Measurements from ENCODE around the gene GPAT3. TPM values are rescaled to one million over a fixed set of nuclear protein-coding genes. Genes with fewer than 3 reads are reported as not detected.
"Not testable (repeated sequence)": the region's sequence is repeated elsewhere in the genome, so short reads cannot be mapped to it uniquely, and the experiment has no call there.

The GPAT3 gene
- total RNA-seq, 4 donors from 2014 or later, result 38.3 to 73.5 (median 62.9) TPM

GRCh38 chr4:83618991-83619645 lies 83.2 kb downstream of the GPAT3 start:
- TF ChIP-seq POLR2A (IDR thresholded peaks at IDR 0.05) (no peak), CTCF (IDR thresholded peaks at IDR 0.05) (no peak)
- peaks cover 21 to 25% of the 10 kb centered on the region in 2 donors for H3K4me1 ChIP-seq
- H3K27me3 ChIP-seq, result no peaks in the 10 kb centered on the region
- no peaks in the 10 kb centered on the region for H3K9me3 ChIP-seq
- H3K36me3 ChIP-seq, result no peaks in the 10 kb centered on the region
- 60 to 67% methylated on average over 4 of the region's 4 CpGs for WGBS, 2 donors
- peak overlapping the region; percentile 95 to 100 (median 96) for H3K27ac ChIP-seq
- intact Hi-C loops (cut with DNase I), result no loop called here
- H3K4me3 ChIP-seq (replicated peaks in 1 of 3), result no peak overlapping the region
- DNase-seq, result no peak

DNA sequence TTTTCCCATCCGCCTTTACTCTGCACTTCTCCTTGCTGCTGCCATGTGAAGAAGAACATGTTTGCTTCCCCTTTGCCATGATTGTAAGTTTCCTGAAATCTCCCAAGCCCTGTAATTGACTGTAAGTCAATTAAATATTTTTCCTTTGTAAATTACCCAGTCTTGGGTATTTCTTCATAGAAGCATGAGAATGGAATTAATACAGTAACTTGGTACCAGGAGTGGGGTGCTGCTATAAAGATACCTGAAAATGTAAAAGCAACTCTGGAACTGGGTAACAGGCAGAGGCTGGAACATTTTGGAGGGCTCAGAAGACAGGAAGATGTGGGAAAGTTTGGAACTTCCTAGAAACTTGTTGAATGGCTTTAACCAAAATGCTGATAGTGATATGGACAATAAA lies 86.2 kb downstream of the GPAT3 start:
- H3K4me3 ChIP-seq (replicated peaks in 1 of 3); H3K9me3 ChIP-seq; H3K27ac ChIP-seq; intact Hi-C loops (cut with DNase I); H3K27me3 ChIP-seq; H3K36me3 ChIP-seq; DNase-seq: not testable (repeated sequence)
- H3K4me1 ChIP-seq, result peaks cover 34 to 39% of the 10 kb centered on the region in 2 donors
- 97 to 100% methylated on average over 1 of the region's 1 CpG for WGBS, 2 donors

DNA sequence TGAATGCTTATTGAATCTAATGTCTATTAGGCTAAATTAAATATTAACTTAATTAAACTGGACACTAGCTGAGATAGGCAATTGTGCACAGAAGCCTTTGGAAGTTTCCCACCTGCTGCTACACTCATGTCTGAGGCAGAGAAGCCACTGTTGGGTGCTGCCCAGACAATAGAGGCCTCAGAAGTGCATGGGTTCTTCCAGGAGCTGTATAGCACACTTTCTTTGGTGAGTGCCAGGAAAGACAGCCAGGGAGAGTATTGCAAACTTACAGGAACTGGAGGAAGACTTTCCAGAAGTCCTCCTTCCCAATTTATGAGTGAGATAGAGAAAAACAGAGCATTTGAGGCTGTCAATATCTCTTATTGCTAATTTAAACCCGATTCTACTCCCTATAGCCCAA lies 89.9 kb downstream of the GPAT3 start:
- H3K36me3 ChIP-seq, result no peaks in the 10 kb centered on the region
- H3K27me3 ChIP-seq, result no peaks in the 10 kb centered on the region
- 74 to 97% methylated on average over 1 of the region's 1 CpG for WGBS, 2 donors
- DNase-seq, result no peak
- intact Hi-C loops (cut with DNase I), result no loop called here
- H3K4me1 ChIP-seq, result peaks cover 17% of the 10 kb centered on the region in 2 donors
- H3K27ac ChIP-seq, result peak overlapping the region in 2 of 3 donors; percentile 44 to 75
- TF ChIP-seq POLR2A (IDR thresholded peaks at IDR 0.05) (no peak), CTCF (IDR thresholded peaks at IDR 0.05) (no peak)
- no peak overlapping the region for H3K4me3 ChIP-seq (replicated peaks in 1 of 3)
- H3K9me3 ChIP-seq, result no peaks in the 10 kb centered on the region

- Histone ChIP-seq H3K4me3 (replicated peaks in 1 of 3) (no peak overlapping the region), H3K9me3 (no peaks in the 10 kb centered on the region), H3K27ac (peak overlapping the region in 2 of 3 donors; percentile 44 to 75), H3K4me1 (peaks cover 17% of the 10 kb centered on the region in 2 donors), H3K27me3 (no peaks in the 10 kb centered on the region), H3K36me3 (no peaks in the 10 kb centered on the region)
- TF ChIP-seq CTCF (IDR thresholded peaks at IDR 0.05) (no peak), POLR2A (IDR thresholded peaks at IDR 0.05) (no peak)
- intact Hi-C loops (cut with DNase I), result no loop called here
- peak in 1 of 2 donors; percentile 27 for DNase-seq
- 62 to 73% methylated on average over 11 of the region's 11 CpGs for WGBS, 2 donors
Measured at GRCh38 chr4:83626245-83626836, 90.4 kb downstream of the GPAT3 start.

DNA sequence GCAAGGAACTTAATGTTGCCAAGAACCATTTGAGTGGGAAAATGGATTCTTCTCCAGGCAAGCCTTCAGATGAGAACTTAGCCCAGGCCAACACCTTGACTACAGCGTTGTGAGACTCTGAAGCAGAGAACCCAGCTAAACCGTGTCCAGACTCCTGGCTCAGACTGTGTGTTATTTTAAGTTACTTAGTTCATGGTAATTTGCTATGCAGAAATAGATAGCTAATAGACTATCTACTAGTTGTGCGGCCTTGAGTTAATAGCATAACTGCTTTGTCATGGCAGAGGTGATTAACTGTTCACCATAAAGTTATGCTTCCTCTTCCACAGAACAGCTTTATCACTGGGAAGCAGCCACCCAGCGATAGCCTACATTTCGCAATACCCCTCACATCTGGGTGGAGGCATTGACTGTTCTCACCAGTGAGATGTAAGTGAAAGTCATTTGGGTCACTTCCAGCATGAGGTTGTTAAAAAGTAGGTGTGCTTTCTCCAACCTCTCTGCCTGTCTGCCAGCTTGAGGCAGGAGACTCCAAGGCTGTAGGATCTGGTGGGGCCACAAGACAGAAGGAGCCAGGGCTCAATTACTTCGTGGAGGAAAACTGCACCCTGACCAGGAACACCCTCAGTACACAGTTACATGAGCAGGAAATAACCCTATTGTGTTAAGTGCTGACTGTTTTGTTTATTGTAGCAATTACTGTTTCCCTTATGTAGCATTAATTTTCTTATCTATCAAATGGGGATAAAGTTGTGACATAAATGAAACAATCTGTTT lies 94.2 kb downstream of the GPAT3 start:
- no peaks in the 10 kb centered on the region for H3K36me3 ChIP-seq
- no peak overlapping the region for H3K4me3 ChIP-seq (replicated peaks in 1 of 3)
- TF ChIP-seq CTCF (IDR thresholded peaks at IDR 0.05), result no peak
- no peak for TF ChIP-seq POLR2A (IDR thresholded peaks at IDR 0.05)
- peaks cover 17% of the 10 kb centered on the region in 2 donors for H3K4me1 ChIP-seq
- no peaks in the 10 kb centered on the region for H3K27me3 ChIP-seq
- DNase-seq, result peak in 1 of 2 donors; percentile 17
- 61 to 62% methylated on average over 6 of the region's 6 CpGs for WGBS, 2 donors
- intact Hi-C loops (cut with DNase I), result no loop called here
- no peaks in the 10 kb centered on the region for H3K9me3 ChIP-seq
- H3K27ac ChIP-seq, result no peak overlapping the region
